Measurements from ENCODE around the gene DCLK1.

The DCLK1 gene

GRCh38 chr13:35780613-35781012 lies 350.6 kb downstream of the DCLK1 start:
- DNase-seq, result no peak

- no peak for DNase-seq
Observed at GRCh38 chr13:35771898-35772297, 359.3 kb downstream of the DCLK1 start.

- DNase-seq, result no peak
Observed at GRCh38 chr13:35770756-35771297, 360.4 kb downstream of the DCLK1 start.

- DNase-seq, result no peak
Observed at GRCh38 chr13:35769812-35770211, 361.4 kb downstream of the DCLK1 start.

- no peak for DNase-seq
Observed at GRCh38 chr13:35768551-35768950, 362.6 kb downstream of the DCLK1 start.

GRCh38 chr13:35768073-35768472 lies 363.1 kb downstream of the DCLK1 start:
- no peak for DNase-seq

GRCh38 chr13:35767256-35767976 lies 363.8 kb downstream of the DCLK1 start:
- DNase-seq, result no peak

GRCh38 chr13:35766663-35767062 lies 364.5 kb downstream of the DCLK1 start:
- DNase-seq, result no peak

GRCh38 chr13:35765941-35766340 lies 365.2 kb downstream of the DCLK1 start:
- DNase-seq, result no peak

- no peak for DNase-seq
Observed at GRCh38 chr13:35765366-35765765, 365.8 kb downstream of the DCLK1 start.

GRCh38 chr13:35764326-35765015 lies 366.7 kb downstream of the DCLK1 start:
- no peak for DNase-seq

- no peak for DNase-seq
Observed at GRCh38 chr13:35763782-35764123, 367.4 kb downstream of the DCLK1 start.

- no peak for DNase-seq
Observed at GRCh38 chr13:35763060-35763781, 368.0 kb downstream of the DCLK1 start.

- DNase-seq, result no peak
Observed at GRCh38 chr13:35761440-35762252, 369.5 kb downstream of the DCLK1 start.

- DNase-seq, result no peak
Observed at GRCh38 chr13:35760735-35761281, 370.4 kb downstream of the DCLK1 start.

GRCh38 chr13:35747594-35747993 lies 383.6 kb downstream of the DCLK1 start:
- no peak for DNase-seq

GRCh38 chr13:35744566-35745178 lies 386.5 kb downstream of the DCLK1 start:
- no peak for DNase-seq

- DNase-seq, result no peak
Observed at GRCh38 chr13:35744144-35744543, 387.0 kb downstream of the DCLK1 start.

GRCh38 chr13:35743165-35743564 lies 388.0 kb downstream of the DCLK1 start:
- DNase-seq, result no peak

- no peak for DNase-seq
Observed at GRCh38 chr13:35741657-35742056, 389.5 kb downstream of the DCLK1 start.

GRCh38 chr13:35736876-35737275 lies 394.3 kb downstream of the DCLK1 start:
- DNase-seq, result no peak

GRCh38 chr13:35733827-35734226 lies 397.4 kb downstream of the DCLK1 start:
- DNase-seq, result no peak

Data from CD4-positive, alpha-beta T cell treated with Interleukin-1 beta for 1 hour (primary cell).